ENCODE data around the gene CLEC18B. TPM values are rescaled to one million over a fixed set of nuclear protein-coding genes. Genes with fewer than 3 reads are reported as not detected.

CLEC18B gene
- polyA plus RNA-seq, 2 of the 4 experiments (the other 2 are of a cell fraction) = 0.26 to 0.31 TPM

DNA sequence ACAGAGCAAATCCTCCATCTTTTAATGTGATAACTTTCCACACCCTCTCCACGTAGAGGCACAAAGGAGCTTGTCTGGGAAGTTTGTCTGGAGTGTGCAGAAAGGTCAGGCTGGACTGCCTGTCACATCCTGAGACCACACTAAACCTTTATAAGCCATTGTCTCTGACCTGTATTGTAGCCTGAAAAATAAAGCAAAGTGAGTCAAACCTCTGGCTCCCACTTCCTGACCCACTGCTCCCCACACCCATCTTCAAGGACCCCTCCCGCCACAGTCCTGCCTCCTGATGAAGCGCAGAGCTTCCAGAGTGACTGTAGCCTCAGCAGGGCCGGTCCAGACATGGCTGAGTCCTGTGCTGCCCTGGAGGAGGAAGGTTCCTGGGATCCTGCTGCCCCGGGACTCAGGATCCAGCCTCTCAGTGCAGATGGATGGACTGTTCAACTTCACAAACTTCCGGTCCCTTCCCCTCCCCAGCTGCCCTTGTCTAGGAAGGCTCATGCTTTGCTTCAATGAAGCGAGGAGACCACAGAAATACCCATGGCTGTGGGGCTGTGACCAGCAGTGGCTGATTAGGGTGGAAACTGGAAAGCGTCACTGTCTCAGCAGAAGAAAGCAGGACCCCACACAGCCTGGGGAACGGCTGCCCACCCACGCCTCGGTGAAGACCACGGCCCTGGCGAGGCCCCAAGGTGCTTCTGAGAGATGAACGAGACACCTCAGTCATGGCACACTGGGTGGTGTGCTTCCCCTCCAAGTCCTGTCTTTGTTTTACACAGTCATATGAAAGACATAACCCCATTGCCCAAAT is 30.9 kb upstream of the CLEC18B start:
- WGBS (ENCODE audit: missing lambda C conversion rate) = 96% methylated on average over 12 of the region's 14 CpGs
- ATAC-seq = no peak
- no peak for FAIRE-seq
- no peak for DNase-seq (ENCODE audit: low read depth in 1 of 2, low spot score in 1 of 2)
- Histone ChIP-seq H3K4me2 (no peak overlapping the region), H3K27ac (no peak overlapping the region), H3K4me1 (peaks cover 26% of the 10 kb centered on the region), H3K9me3 (no peaks in the 10 kb centered on the region), H3K4me3 (no peak overlapping the region)
- POLR2A ChIA-PET = no interaction called here
- TF ChIP-seq RAD21 (conservative IDR thresholded peaks at IDR 0.05 in 1 of 2, IDR thresholded peaks at IDR 0.05 in 1 of 2) = no peak
- TF ChIP-seq JUN (IDR thresholded peaks at IDR 0.05) = no peak
- no peak for TF ChIP-seq EHMT2 (IDR thresholded peaks at IDR 0.05; ENCODE audit: low read depth)
- TF ChIP-seq RNF2 (IDR thresholded peaks at IDR 0.05; ENCODE audit: borderline replicate concordance, low read depth) = no peak
- TF ChIP-seq REST (IDR thresholded peaks at IDR 0.05) = no peak
- TF ChIP-seq CHD2 (IDR thresholded peaks at IDR 0.05; ENCODE audit: low read length, partially characterized antibody) = no peak
- no peak for TF ChIP-seq CEBPB (IDR thresholded peaks at IDR 0.05)
- TF ChIP-seq MAX (IDR thresholded peaks at IDR 0.05) = no peak
- no peak for TF ChIP-seq FOSB (CRISPR knock-in tag; IDR thresholded peaks at IDR 0.05)
- TF ChIP-seq FOSL2 (IDR thresholded peaks at IDR 0.05) = no peak
- TF ChIP-seq FOSL2 (CRISPR knock-in tag; IDR thresholded peaks at IDR 0.05) = no peak
- no peak for TF ChIP-seq RARB (CRISPR knock-in tag; IDR thresholded peaks at IDR 0.05)
- TF ChIP-seq TP53 (CRISPR knock-in tag; IDR thresholded peaks at IDR 0.05) = no peak
- no peak for TF ChIP-seq NPAS2 (CRISPR knock-in tag; IDR thresholded peaks at IDR 0.05; ENCODE audit: borderline replicate concordance)
- CTCF ChIA-PET = interaction anchor here (1.3 kb wide), 1 partner anchor 13 kb away, joined by 3 read pairs; no protein-coding TSS in a partner anchor

DNA sequence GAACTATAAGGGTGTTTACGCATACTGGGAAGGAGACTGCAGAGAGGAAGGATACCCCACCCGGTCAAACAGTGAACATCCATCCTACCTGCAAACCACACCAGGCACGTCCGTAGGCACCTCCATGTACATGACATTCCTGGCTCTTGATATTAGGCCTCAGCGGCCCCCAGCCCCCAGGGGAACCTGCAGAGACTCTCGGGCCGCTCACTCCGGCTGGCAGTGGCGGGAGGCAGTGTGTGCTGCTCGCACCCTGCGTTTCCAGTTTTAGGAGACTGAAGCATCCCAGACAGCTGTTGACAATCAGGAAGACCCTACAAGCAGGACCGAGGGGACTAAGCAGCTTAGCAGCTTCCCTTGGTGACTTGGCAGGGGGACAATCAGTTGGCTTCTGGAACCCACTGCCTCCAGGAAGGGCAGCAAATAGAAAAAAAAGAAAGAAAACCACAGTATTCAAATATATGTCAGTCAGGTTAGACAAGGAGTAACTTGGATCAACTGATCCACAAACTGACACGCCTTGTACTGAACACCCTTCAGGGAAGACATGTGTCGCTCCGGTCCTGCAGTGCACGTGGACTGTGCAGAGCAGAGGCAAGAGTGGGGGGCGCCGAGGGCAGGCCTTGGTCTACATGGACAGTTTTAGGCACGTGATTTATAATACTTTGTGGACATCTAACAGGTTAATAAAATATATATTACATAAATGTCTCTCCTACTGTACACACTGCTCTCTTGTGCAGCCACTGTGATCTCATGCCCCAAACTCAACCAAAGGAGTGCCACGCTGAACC is 29.9 kb upstream of the CLEC18B start:
- no peak for TF ChIP-seq HOXA7 (CRISPR knock-in tag; IDR thresholded peaks at IDR 0.05)
- TF ChIP-seq ELK1 (IDR thresholded peaks at IDR 0.05; ENCODE audit: low read depth, low read length) = no peak
- TF ChIP-seq RAD21 (conservative IDR thresholded peaks at IDR 0.05 in 1 of 2, IDR thresholded peaks at IDR 0.05 in 1 of 2) = no peak
- TF ChIP-seq FOSB (CRISPR knock-in tag; IDR thresholded peaks at IDR 0.05) = no peak
- TF ChIP-seq BHLHE40 (IDR thresholded peaks at IDR 0.05; ENCODE audit: low read depth, low read length) = no peak
- TF ChIP-seq ZFP36 (IDR thresholded peaks at IDR 0.05; ENCODE audit: borderline replicate concordance, partially characterized antibody) = no peak
- no peak for TF ChIP-seq SMC3 (IDR thresholded peaks at IDR 0.05)
- TF ChIP-seq CHD2 (IDR thresholded peaks at IDR 0.05; ENCODE audit: low read length, partially characterized antibody) = no peak
- no peak for TF ChIP-seq MYC (IDR thresholded peaks at IDR 0.05; ENCODE audit: borderline replicate concordance, low read length)
- TF ChIP-seq ZNF302 (CRISPR knock-in tag; IDR thresholded peaks at IDR 0.05) = no peak
- no peak for TF ChIP-seq ZC3H11A (IDR thresholded peaks at IDR 0.05)
- no peak for TF ChIP-seq EP300 (IDR thresholded peaks at IDR 0.05)
- no peak for TF ChIP-seq JUN (IDR thresholded peaks at IDR 0.05)
- TF ChIP-seq EHMT2 (IDR thresholded peaks at IDR 0.05; ENCODE audit: low read depth) = no peak
- no peak for TF ChIP-seq CBX8 (IDR thresholded peaks at IDR 0.05)
- TF ChIP-seq CBX2 (IDR thresholded peaks at IDR 0.05; ENCODE audit: borderline replicate concordance, low read depth) = no peak
- Histone ChIP-seq H3K4me1 (peaks cover 26% of the 10 kb centered on the region), H3K27ac (no peak overlapping the region), H3K4me3 (no peak overlapping the region), H3K4me2 (no peak overlapping the region), H3K9me3 (no peaks in the 10 kb centered on the region)
- ChIA-PET POLR2A (no interaction called here), CTCF (interaction anchor here (1.3 kb wide), 1 partner anchor 14 kb away, joined by 3 read pairs; no protein-coding TSS in a partner anchor)
- WGBS (ENCODE audit: missing lambda C conversion rate) = 93% methylated on average over 18 of the region's 20 CpGs
- FAIRE-seq = no peak
- no peak for DNase-seq (ENCODE audit: low read depth in 1 of 2, low spot score in 1 of 2)
- ATAC-seq = no peak

Measured in A549 (cell line).